Measurements from ENCODE around the gene TAAR5. TPM values are rescaled to one million over a fixed set of nuclear protein-coding genes. Genes with fewer than 3 reads are reported as not detected.

The TAAR5 gene
- polyA plus RNA-seq, 1 donor (not counting 4 experiments of a cell fraction or from before 2014, with no cell fraction given): not detected

DNA sequence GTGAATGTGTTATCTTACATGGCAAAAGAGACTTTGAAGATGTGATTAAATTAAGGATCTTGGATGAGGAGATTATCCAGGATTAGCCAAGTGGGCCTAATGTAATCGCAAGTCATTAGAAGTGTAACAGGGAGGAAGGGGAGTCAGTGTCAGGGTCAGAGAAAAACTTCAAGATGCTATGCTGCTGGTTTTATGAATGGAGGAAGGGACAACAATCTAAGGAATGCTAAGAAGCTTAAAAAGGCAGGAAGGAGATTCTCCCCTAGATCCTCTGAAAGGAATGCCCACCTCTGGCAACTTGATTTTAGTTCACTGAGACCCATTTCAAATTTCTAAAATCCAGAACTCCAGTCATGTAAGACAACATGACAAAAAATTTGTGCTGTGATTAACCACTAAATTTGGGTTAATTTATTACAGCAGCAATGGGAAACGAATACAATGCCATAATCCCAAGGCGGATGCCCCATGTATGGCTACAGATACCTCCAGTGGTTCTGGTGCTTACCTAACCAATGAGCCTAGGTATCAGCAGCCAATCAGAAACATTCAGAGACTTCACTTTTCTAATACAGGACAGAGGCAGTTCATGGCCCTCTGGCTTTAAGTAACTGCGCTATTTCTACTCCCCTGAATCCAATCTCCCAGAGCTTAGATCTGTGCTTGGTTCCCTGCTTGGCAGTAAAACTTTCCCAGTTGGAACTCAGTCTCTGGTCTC is 40.6 kb downstream of the TAAR5 start:
- no peaks in the 10 kb centered on the region for H3K9me3 ChIP-seq (ENCODE audit: control insufficient read depth, low read depth, low read length)
- no peak for FAIRE-seq
- H3K79me2 ChIP-seq (ENCODE audit: control insufficient read depth, insufficient read depth, low read length): no peaks in the 10 kb centered on the region
- peaks cover 12% of the 10 kb centered on the region for H3K27me3 ChIP-seq (ENCODE audit: control insufficient read depth, extremely low read depth, insufficient read depth, low read length)
- H2AFZ ChIP-seq (ENCODE audit: control insufficient read depth, low read length): no peak overlapping the region
- no peaks in the 10 kb centered on the region for H3K36me3 ChIP-seq (ENCODE audit: control insufficient read depth in 2 of 2, extremely low read depth in 1 of 2, insufficient read depth in 2 of 2, low read length in 2 of 2)
- dilution Hi-C loops (cut with MboI; ENCODE audit: extremely low pct_ligation_motif_present, low sequenced_read_pairs): no loop called here
- TF ChIP-seq, protein P1, sequence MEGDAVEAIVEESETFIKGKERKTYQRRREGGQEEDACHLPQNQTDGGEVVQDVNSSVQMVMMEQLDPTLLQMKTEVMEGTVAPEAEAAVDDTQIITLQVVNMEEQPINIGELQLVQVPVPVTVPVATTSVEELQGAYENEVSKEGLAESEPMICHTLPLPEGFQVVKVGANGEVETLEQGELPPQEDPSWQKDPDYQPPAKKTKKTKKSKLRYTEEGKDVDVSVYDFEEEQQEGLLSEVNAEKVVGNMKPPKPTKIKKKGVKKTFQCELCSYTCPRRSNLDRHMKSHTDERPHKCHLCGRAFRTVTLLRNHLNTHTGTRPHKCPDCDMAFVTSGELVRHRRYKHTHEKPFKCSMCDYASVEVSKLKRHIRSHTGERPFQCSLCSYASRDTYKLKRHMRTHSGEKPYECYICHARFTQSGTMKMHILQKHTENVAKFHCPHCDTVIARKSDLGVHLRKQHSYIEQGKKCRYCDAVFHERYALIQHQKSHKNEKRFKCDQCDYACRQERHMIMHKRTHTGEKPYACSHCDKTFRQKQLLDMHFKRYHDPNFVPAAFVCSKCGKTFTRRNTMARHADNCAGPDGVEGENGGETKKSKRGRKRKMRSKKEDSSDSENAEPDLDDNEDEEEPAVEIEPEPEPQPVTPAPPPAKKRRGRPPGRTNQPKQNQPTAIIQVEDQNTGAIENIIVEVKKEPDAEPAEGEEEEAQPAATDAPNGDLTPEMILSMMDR (optimal IDR thresholded peaks at IDR 0.05 in 1 of 3, IDR thresholded peaks at IDR 0.05 in 1 of 3, conservative IDR thresholded peaks at IDR 0.05 in 1 of 3; ENCODE audit: extremely low read depth in 1 of 3, insufficient read depth in 2 of 3, low read length in 3 of 3): no peak
- DNase-seq (ENCODE audit: low read depth, low spot score): no peak
- no peak overlapping the region for H3K4me3 ChIP-seq (ENCODE audit: control insufficient read depth in 2 of 3, extremely low read depth in 1 of 3, insufficient read depth in 2 of 3, low read depth in 1 of 3, low read length in 3 of 3)
- H3K27ac ChIP-seq (ENCODE audit: control insufficient read depth, insufficient read depth, low read length): no peak overlapping the region
- H3K9me1 ChIP-seq (ENCODE audit: control insufficient read depth, extremely low read depth, insufficient read depth, low read length): no peaks in the 10 kb centered on the region
- H3K4me2 ChIP-seq (ENCODE audit: control insufficient read depth, extremely low read depth, insufficient read depth, low read depth, low read length): no peak overlapping the region
- no peaks in the 10 kb centered on the region for H4K20me1 ChIP-seq (ENCODE audit: control insufficient read depth, extremely low read depth, insufficient read depth, low read length)
- no peaks in the 10 kb centered on the region for H3K4me1 ChIP-seq (ENCODE audit: control insufficient read depth, extremely low read depth, insufficient read depth, low read length)
- H3K9ac ChIP-seq (ENCODE audit: control insufficient read depth, extremely low read depth, insufficient read depth, low read length): no peak overlapping the region

DNA sequence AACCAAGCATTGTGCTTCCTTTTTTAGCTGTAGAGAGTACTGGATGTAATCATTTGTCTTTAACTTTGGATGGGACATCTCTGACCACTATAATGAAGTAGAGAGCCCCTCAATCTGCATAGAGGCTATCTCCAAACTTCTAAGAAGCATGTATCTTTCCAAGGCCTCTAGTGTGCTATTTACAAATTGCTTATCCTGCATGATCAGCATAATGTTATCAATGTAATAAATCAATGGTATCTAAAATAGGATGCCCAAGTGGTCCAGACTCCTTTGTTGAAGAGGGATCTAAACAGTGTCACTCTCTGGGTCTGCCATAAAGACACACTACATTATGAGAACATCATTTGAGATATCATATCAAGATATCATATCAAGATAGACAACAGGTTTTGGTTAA is 44.7 kb downstream of the TAAR5 start:
- TF ChIP-seq, protein P1 (optimal IDR thresholded peaks at IDR 0.05 in 1 of 3, IDR thresholded peaks at IDR 0.05 in 1 of 3, conservative IDR thresholded peaks at IDR 0.05 in 1 of 3; ENCODE audit: extremely low read depth in 1 of 3, insufficient read depth in 2 of 3, low read length in 3 of 3): no peak
- TF ChIP-seq EZH2 (IDR thresholded peaks at IDR 0.05; ENCODE audit: low read length): no peak
- Histone ChIP-seq H3K79me2 (ENCODE audit: control insufficient read depth, insufficient read depth, low read length) (no peaks in the 10 kb centered on the region), H3K27ac (ENCODE audit: control insufficient read depth, insufficient read depth, low read length) (no peak overlapping the region), H3K4me1 (ENCODE audit: control insufficient read depth, extremely low read depth, insufficient read depth, low read length) (no peaks in the 10 kb centered on the region), H3K9ac (ENCODE audit: control insufficient read depth, extremely low read depth, insufficient read depth, low read length) (no peak overlapping the region), H3K36me3 (ENCODE audit: control insufficient read depth in 2 of 2, extremely low read depth in 1 of 2, insufficient read depth in 2 of 2, low read length in 2 of 2) (no peaks in the 10 kb centered on the region), H4K20me1 (ENCODE audit: control insufficient read depth, extremely low read depth, insufficient read depth, low read length) (no peaks in the 10 kb centered on the region), H3K9me3 (ENCODE audit: control insufficient read depth, low read depth, low read length) (no peaks in the 10 kb centered on the region), H3K4me3 (ENCODE audit: control insufficient read depth in 2 of 3, extremely low read depth in 1 of 3, insufficient read depth in 2 of 3, low read depth in 1 of 3, low read length in 3 of 3) (no peak overlapping the region), H3K27me3 (ENCODE audit: control insufficient read depth, extremely low read depth, insufficient read depth, low read length) (peaks cover 2% of the 10 kb centered on the region), H3K4me2 (ENCODE audit: control insufficient read depth, extremely low read depth, insufficient read depth, low read depth, low read length) (no peak overlapping the region), H3K9me1 (ENCODE audit: control insufficient read depth, extremely low read depth, insufficient read depth, low read length) (no peaks in the 10 kb centered on the region), H2AFZ (ENCODE audit: control insufficient read depth, low read length) (no peak overlapping the region)
- dilution Hi-C loops (cut with MboI; ENCODE audit: extremely low pct_ligation_motif_present, low sequenced_read_pairs): no loop called here
- FAIRE-seq (no peak), DNase-seq (ENCODE audit: low read depth, low spot score) (no peak)

Small RNA genes lying within 50 kb of the gene (small RNA-seq; reads per million reads assigned to genes)
- gene TAAR7P (ENCODE audit: insufficient read length in 3 of 3, low read depth in 3 of 3, low replicate concordance in 1 of 3): 0 reads per million in 3 experiments

Other genes starting within 250 kb of the TAAR5 start
- 2.3 to 2.7 TPM (median 2.3 TPM) in 3 replicates for gene MOXD1, start 188.3 kb downstream of the TAAR5 start, polyA plus RNA-seq
- 28.8 to 41.0 TPM (median 34.9 TPM) in 3 replicates for gene STX7, start 76.6 kb downstream of the TAAR5 start, polyA plus RNA-seq
- gene TAAR9, start 51.5 kb downstream of the TAAR5 start, polyA plus RNA-seq: not detected in 3 replicates
- not detected in 3 replicates for gene TAAR8, start 37.1 kb downstream of the TAAR5 start, polyA plus RNA-seq
- not detected in 3 replicates for gene TAAR6, start 19.4 kb downstream of the TAAR5 start, polyA plus RNA-seq
- not detected in 3 replicates for gene TAAR2, start 34.5 kb upstream of the TAAR5 start, polyA plus RNA-seq
- gene TAAR1, start 69.4 kb upstream of the TAAR5 start, polyA plus RNA-seq: not detected in 3 replicates
- 1.5 to 3.8 TPM (median 3.3 TPM) in 3 replicates for gene VNN1, start 124.3 kb upstream of the TAAR5 start, polyA plus RNA-seq
- gene VNN2, start 168.2 kb upstream of the TAAR5 start, polyA plus RNA-seq: not detected in 3 replicates
- 14.4 to 23.1 TPM (median 15.8 TPM) in 3 replicates for gene SLC18B1, start 208.9 kb upstream of the TAAR5 start, polyA plus RNA-seq
- 3,202 to 4,120 TPM (median 3,970 TPM) in 3 replicates for gene RPS12, start 224.8 kb upstream of the TAAR5 start, polyA plus RNA-seq